Tibial nerve (tissue), 4 donors: ENCODE results near the gene DNM1. TPM values are rescaled to one million over a fixed set of nuclear protein-coding genes. Genes with fewer than 3 reads are reported as not detected.

Experiments used
- DNase-seq, 2 donors: peaks; one replicate each; pipeline ENCODE4 v3.0.0-alpha.2; 2019; ENCODE audit warnings: low spot score in 2 of 2
- H3K27ac ChIP-seq, 4 donors: fragments of 200-600 bp; sonication (generic) in 3 of 4; one replicate each; pipeline ENCODE4 v1.5.1; 2017 to 2019; ENCODE audit warnings: mild to moderate bottlenecking in 1 of 4
- H3K27me3 ChIP-seq, 2 donors: fragments of 200-600 bp; sonication (generic) in 1 of 2; one replicate each; pipeline versions ENCODE4 v1.5.1 to v1.6.0; 2017 to 2019
- H3K36me3 ChIP-seq, 3 donors: fragments of 200-600 bp; sonication (generic); one replicate each; pipeline ENCODE4 v1.5.1; 2018 to 2019
- H3K4me1 ChIP-seq, 4 donors: fragments of 200-600 bp; sonication (generic) in 3 of 4; one replicate each; pipeline ENCODE4 v1.5.1; 2017 to 2019
- H3K4me3 ChIP-seq, 4 donors: fragments of 200-600 bp; sonication (generic) in 3 of 4; one replicate each; pipeline ENCODE4 v1.5.1; 2017 to 2019; ENCODE audit warnings: mild to moderate bottlenecking in 1 of 4, moderate library complexity in 1 of 4
- H3K9me3 ChIP-seq, 4 donors: fragments of 200-600 bp; sonication (generic) in 3 of 4; one replicate each; pipeline ENCODE4 v1.5.1; 2017 to 2019
- CTCF ChIP-seq, 5 experiments: fragments of 200-600 bp in 3 of 5; fragments of 450-650 bp in 2 of 5; sonication (generic) in 3 of 5; IDR thresholded peaks; one replicate each; pipeline ENCODE4 v1.5.1; 2016 to 2019; ENCODE audit warnings: antibody characterized with exemption in 5 of 5, mild to moderate bottlenecking in 3 of 5, moderate library complexity in 2 of 5
- EP300 ChIP-seq, 2 donors: sonication (generic); formaldehyde crosslinking; IDR thresholded peaks; one replicate each; pipeline ENCODE4 v1.6.1; 2017; ENCODE audit warnings: antibody characterized with exemption in 2 of 2, mild to moderate bottlenecking in 1 of 2
- POLR2A ChIP-seq, 2 donors: fragments of 450-650 bp; IDR thresholded peaks; one replicate each; pipeline ENCODE4 v1.6.1; 2017; ENCODE audit warnings: antibody characterized with exemption in 2 of 2, mild to moderate bottlenecking in 2 of 2, moderate library complexity in 2 of 2
- WGBS, 2 donors: methylation state at CpG; one replicate each; pipeline ENCODE4 v1.1.5; 2018; 5-methylcytosine and 5-hydroxymethylcytosine counted together
- total RNA-seq, 4 donors: library from RNA; depleted of rRNA; stranded (reverse); fragments of >200 nt; gene quantifications; one replicate each; pipeline ENCODE4 v1.1.0, GENCODE V29; 2016

Gene DNM1
- total RNA-seq, 4 donors from 2014 or later, result 19.9 to 50.4 (median 41.4) TPM

- Histone ChIP-seq H3K27me3 (no peaks in the 10 kb centered on the region), H3K4me3 (no peak overlapping the region), H3K27ac (no peak overlapping the region), H3K4me1 (peaks cover 0 to 2% (median 0%) of the 10 kb centered on the region in 4 donors), H3K36me3 (peaks cover 3 to 71% (median 38%) of the 10 kb centered on the region in 3 donors), H3K9me3 (no peaks in the 10 kb centered on the region)
- WGBS, 2 donors, result 83 to 84% methylated on average over 15 to 19 of the region's 23 CpGs
- TF ChIP-seq EP300 (IDR thresholded peaks at IDR 0.05), result no peak
- TF ChIP-seq CTCF (IDR thresholded peaks at IDR 0.05), result no peak
- no peak for TF ChIP-seq POLR2A (IDR thresholded peaks at IDR 0.05)
- DNase-seq, result no peak
Measured at GRCh38 chr9:128257086-128257825, 54.1 kb downstream of the DNM1 start.

GRCh38 chr9:128257907-128258306, 54.7 kb downstream of the DNM1 start:
- WGBS, 2 donors, result 74 to 86% methylated on average over 4 to 10 of the region's 11 CpGs
- Histone ChIP-seq H3K4me1 (peaks cover 0 to 2% (median 0%) of the 10 kb centered on the region in 4 donors), H3K27me3 (no peaks in the 10 kb centered on the region), H3K9me3 (no peaks in the 10 kb centered on the region), H3K36me3 (peaks cover 6 to 78% (median 42%) of the 10 kb centered on the region in 3 donors), H3K4me3 (no peak overlapping the region), H3K27ac (no peak overlapping the region)
- DNase-seq, result no peak
- TF ChIP-seq CTCF (IDR thresholded peaks at IDR 0.05) (no peak), EP300 (IDR thresholded peaks at IDR 0.05) (no peak), POLR2A (IDR thresholded peaks at IDR 0.05) (no peak)

GRCh38 chr9:128258326-128258725, 55.1 kb downstream of the DNM1 start:
- DNase-seq, result no peak
- WGBS, 2 donors, result 65 to 76% methylated on average over 6 of the region's 6 CpGs
- Histone ChIP-seq H3K27me3 (no peaks in the 10 kb centered on the region), H3K9me3 (no peaks in the 10 kb centered on the region), H3K36me3 (peaks cover 6 to 82% (median 42%) of the 10 kb centered on the region in 3 donors), H3K27ac (no peak overlapping the region), H3K4me3 (no peak overlapping the region), H3K4me1 (peaks cover 0 to 2% (median 0%) of the 10 kb centered on the region in 4 donors)
- no peak for TF ChIP-seq EP300 (IDR thresholded peaks at IDR 0.05)
- no peak for TF ChIP-seq CTCF (IDR thresholded peaks at IDR 0.05)
- TF ChIP-seq POLR2A (IDR thresholded peaks at IDR 0.05), result no peak

GRCh38 chr9:128259156-128259555, 56.0 kb downstream of the DNM1 start:
- WGBS, 2 donors, result 88 to 94% methylated on average over 6 to 9 of the region's 9 CpGs
- no peak overlapping the region for H3K4me3 ChIP-seq
- H3K4me1 ChIP-seq, result peaks cover 0 to 2% (median 0%) of the 10 kb centered on the region in 4 donors
- H3K27me3 ChIP-seq, result no peaks in the 10 kb centered on the region
- H3K36me3 ChIP-seq, result peaks cover 6 to 88% (median 42%) of the 10 kb centered on the region in 3 donors
- TF ChIP-seq EP300 (IDR thresholded peaks at IDR 0.05) (no peak), POLR2A (IDR thresholded peaks at IDR 0.05) (no peak)
- no peaks in the 10 kb centered on the region for H3K9me3 ChIP-seq
- H3K27ac ChIP-seq, result no peak overlapping the region
- DNase-seq, result no peak

GRCh38 chr9:128260340-128260739, 57.2 kb downstream of the DNM1 start:
- H3K27ac ChIP-seq, result no peak overlapping the region
- 92 to 96% methylated on average over 14 to 17 of the region's 17 CpGs for WGBS, 2 donors
- peaks cover 0 to 2% (median 0%) of the 10 kb centered on the region in 4 donors for H3K4me1 ChIP-seq
- no peaks in the 10 kb centered on the region for H3K27me3 ChIP-seq
- H3K36me3 ChIP-seq, result peaks cover 6 to 96% (median 42%) of the 10 kb centered on the region in 3 donors
- TF ChIP-seq CTCF (IDR thresholded peaks at IDR 0.05) (no peak), POLR2A (IDR thresholded peaks at IDR 0.05) (no peak), EP300 (IDR thresholded peaks at IDR 0.05) (no peak)
- no peaks in the 10 kb centered on the region for H3K9me3 ChIP-seq
- no peak overlapping the region for H3K4me3 ChIP-seq
- DNase-seq, result no peak
